Uterus (tissue), 2 donors: Measurements from ENCODE around the gene FRMD4B.

ENCODE experiments used
- POLR2A ChIP-seq, 2 donors: fragments of 450-650 bp; IDR thresholded peaks; one replicate each; pipeline ENCODE4 v1.6.1; 2016; ENCODE audit warnings: antibody characterized with exemption in 2 of 2, mild to moderate bottlenecking in 1 of 2, moderate library complexity in 1 of 2
- TF ChIP-seq, protein P1 (sequence below), 4 experiments: fragments of 200-600 bp in 2 of 4; fragments of 450-650 bp in 2 of 4; sonication (generic) in 2 of 4; IDR thresholded peaks; one replicate each; pipeline ENCODE4 v1.5.1; 2016 to 2019; ENCODE audit warnings: antibody characterized with exemption in 4 of 4, mild to moderate bottlenecking in 2 of 4, moderate library complexity in 1 of 4

DNA sequence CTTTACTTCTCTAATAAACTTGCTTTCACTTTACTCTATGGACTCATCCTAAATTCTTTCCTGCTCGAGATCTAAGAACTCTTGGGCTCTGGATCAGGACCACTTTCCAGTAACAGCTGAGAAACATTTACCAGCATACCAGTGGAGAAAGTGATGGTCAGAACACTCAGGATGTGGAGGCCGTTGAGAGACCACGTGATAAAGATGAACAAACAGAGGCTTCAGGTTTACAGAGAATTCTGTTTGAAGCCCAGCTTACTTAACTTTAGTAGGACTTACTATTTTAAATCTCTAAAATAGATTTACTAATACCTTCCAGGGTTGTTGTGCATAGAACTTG is 57.0 kb downstream of the FRMD4B start:
- TF ChIP-seq, protein P1, sequence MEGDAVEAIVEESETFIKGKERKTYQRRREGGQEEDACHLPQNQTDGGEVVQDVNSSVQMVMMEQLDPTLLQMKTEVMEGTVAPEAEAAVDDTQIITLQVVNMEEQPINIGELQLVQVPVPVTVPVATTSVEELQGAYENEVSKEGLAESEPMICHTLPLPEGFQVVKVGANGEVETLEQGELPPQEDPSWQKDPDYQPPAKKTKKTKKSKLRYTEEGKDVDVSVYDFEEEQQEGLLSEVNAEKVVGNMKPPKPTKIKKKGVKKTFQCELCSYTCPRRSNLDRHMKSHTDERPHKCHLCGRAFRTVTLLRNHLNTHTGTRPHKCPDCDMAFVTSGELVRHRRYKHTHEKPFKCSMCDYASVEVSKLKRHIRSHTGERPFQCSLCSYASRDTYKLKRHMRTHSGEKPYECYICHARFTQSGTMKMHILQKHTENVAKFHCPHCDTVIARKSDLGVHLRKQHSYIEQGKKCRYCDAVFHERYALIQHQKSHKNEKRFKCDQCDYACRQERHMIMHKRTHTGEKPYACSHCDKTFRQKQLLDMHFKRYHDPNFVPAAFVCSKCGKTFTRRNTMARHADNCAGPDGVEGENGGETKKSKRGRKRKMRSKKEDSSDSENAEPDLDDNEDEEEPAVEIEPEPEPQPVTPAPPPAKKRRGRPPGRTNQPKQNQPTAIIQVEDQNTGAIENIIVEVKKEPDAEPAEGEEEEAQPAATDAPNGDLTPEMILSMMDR (IDR thresholded peaks at IDR 0.05) = no peak
- no peak for TF ChIP-seq POLR2A (IDR thresholded peaks at IDR 0.05)
